ENCODE results near the gene OR56B4. TPM values are rescaled to one million over a fixed set of nuclear protein-coding genes. Genes with fewer than 3 reads are reported as not detected.
"Not testable (repeated sequence)": the region's sequence is repeated elsewhere in the genome, so short reads cannot be mapped to it uniquely, and the experiment has no call there.

OR56B4 gene, protein sequence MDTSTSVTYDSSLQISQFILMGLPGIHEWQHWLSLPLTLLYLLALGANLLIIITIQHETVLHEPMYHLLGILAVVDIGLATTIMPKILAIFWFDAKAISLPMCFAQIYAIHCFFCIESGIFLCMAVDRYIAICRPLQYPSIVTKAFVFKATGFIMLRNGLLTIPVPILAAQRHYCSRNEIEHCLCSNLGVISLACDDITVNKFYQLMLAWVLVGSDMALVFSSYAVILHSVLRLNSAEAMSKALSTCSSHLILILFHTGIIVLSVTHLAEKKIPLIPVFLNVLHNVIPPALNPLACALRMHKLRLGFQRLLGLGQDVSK
- under 1 TPM in 1 of 4 donors, not detected in 3; 0.31 TPM for polyA plus RNA-seq
- long read RNA-seq, donor 1, result 0 reads
- long read RNA-seq, donor 2, result 0 reads
- long read RNA-seq, donor 3, result 0 reads
- long read RNA-seq, donor 4, result 0 reads
- long read RNA-seq, donor 5, result 0 reads
- long read RNA-seq, donor 6, result 0 reads
- long read RNA-seq, donor 7, result 0 reads
- long read RNA-seq, donor 8, result 0 reads
- long read RNA-seq, donor 9, result 0 reads
- long read RNA-seq, donor 10, partial matches to known transcripts, result 0 of 2 reads
- long read RNA-seq, donor 10, other reads (novel, unspliced or antisense), result 0 of 2 reads

DNA sequence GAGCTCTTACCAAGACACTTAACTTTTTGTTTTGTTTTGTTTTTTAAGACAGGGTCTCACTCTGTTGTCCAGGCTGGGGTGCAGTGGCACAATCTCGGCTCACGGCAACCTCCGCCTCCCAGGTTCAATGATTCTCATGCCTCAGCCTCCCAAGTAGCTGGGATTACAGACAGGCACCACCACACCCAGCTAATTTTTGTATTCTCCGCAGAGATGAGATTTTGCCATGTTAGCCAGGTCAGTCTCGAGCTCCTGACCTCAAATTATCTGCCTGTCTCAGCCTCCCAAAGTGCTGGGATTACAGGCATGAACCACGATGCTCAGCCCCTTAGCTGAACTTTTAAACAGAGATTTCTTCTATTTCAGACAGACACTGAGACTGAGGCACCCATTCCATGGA, at the start of gene OR56B4:
Gene OR56B4, plus strand, starts transcription at position 301 of the 400 bp plus-strand sequence. Its CDS starts 95 bp downstream, at position 396.
- not testable (repeated sequence) for DNase-seq; H3K36me3 ChIP-seq (ENCODE audit: control insufficient read depth in 3 of 3, insufficient read depth in 2 of 3, low read depth in 1 of 3, low read length in 3 of 3); H3K27me3 ChIP-seq (ENCODE audit: control insufficient read depth in 3 of 3, insufficient read depth in 3 of 3, low read length in 3 of 3); H3K4me3 ChIP-seq (ENCODE audit: low read depth in 1 of 3, low read length in 3 of 3); H3K9me3 ChIP-seq (ENCODE audit: control insufficient read depth in 2 of 2, insufficient read depth in 1 of 2, low read depth in 1 of 2, low read length in 1 of 2); FAIRE-seq; H3K27ac ChIP-seq (ENCODE audit: low read depth in 1 of 3, low read length in 2 of 3); H3K4me1 ChIP-seq (ENCODE audit: control insufficient read depth in 3 of 3, insufficient read depth in 2 of 3, low read depth in 1 of 3, low read length in 2 of 3)
- WGBS, 3 donors, result 72 to 82% (median 76%) methylated on average over 6 of the region's 6 CpGs

DNA sequence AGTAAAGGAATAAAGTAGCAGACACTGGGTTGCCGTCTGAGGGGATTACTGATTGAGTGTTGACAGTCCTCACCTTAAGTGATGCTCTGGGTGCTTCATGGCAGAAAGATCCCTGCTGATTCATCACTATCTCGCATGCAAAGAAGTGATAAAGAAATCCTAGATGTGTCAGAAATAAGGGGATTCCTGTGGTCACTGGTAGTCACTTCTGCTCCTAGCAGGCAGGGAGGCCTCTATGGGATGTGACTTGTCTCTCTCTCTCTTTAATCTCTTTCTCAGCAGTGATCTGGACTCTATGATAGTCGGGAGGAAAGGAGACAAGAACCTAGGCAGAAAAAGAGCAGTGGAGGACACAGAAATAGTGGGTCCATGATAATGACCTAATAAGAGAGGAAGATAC, 46.0 kb upstream of the OR56B4 start:
- DNase-seq (no peak), FAIRE-seq (no peak)
- H3K9me3 ChIP-seq (ENCODE audit: control insufficient read depth in 2 of 2, insufficient read depth in 1 of 2, low read depth in 1 of 2, low read length in 1 of 2), result no peaks in the 10 kb centered on the region
- no peaks in the 10 kb centered on the region for H3K27me3 ChIP-seq (ENCODE audit: control insufficient read depth in 3 of 3, insufficient read depth in 3 of 3, low read length in 3 of 3)
- no peak overlapping the region for H3K4me3 ChIP-seq (ENCODE audit: low read depth in 1 of 3, low read length in 3 of 3)
- no peaks in the 10 kb centered on the region for H3K4me1 ChIP-seq (ENCODE audit: control insufficient read depth in 3 of 3, insufficient read depth in 2 of 3, low read depth in 1 of 3, low read length in 2 of 3)
- WGBS, 3 donors, result 37 to 60% (median 44%) methylated on average over 3 of the region's 3 CpGs
- H3K36me3 ChIP-seq (ENCODE audit: control insufficient read depth in 3 of 3, insufficient read depth in 2 of 3, low read depth in 1 of 3, low read length in 3 of 3), result no peaks in the 10 kb centered on the region
- no peak overlapping the region for H3K27ac ChIP-seq (ENCODE audit: low read depth in 1 of 3, low read length in 2 of 3)

DNA sequence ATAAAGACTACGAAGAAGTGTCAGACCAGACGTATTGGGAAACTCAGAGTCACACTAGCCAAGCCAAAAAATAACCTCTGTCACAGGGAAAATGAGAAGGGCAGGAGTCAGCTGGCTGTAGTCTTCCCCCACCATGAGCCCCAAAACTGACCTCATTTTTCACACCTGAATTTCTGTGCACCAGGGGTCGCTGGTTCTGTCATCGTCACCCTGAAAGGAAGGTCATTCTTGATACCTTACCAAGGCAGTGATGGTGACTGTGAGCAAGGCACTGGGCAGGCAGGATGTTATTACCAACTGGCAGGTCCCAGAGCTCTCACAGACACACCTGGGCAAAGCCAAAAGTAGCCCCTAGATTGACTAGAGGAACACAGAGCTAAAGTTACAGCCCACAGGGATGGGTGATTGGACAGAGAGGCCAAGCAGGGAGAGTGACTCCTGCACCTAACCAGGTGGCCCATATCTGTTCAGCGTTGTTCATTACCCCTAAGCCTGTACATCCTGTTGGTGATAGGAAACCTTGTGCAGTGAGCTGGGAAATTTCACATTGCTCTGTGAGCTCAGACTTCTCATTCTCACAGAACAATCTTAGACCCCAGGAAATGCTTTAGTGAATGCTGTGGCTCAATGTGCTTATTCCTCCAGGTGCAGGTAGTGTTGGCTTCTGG, 44.7 kb upstream of the OR56B4 start:
- no peak overlapping the region for H3K4me3 ChIP-seq (ENCODE audit: low read depth in 1 of 3, low read length in 3 of 3)
- H3K9me3 ChIP-seq (ENCODE audit: control insufficient read depth in 2 of 2, insufficient read depth in 1 of 2, low read depth in 1 of 2, low read length in 1 of 2), result no peaks in the 10 kb centered on the region
- DNase-seq, result no peak
- FAIRE-seq, result no peak
- H3K27me3 ChIP-seq (ENCODE audit: control insufficient read depth in 3 of 3, insufficient read depth in 3 of 3, low read length in 3 of 3), result no peaks in the 10 kb centered on the region
- 58 to 72% (median 70%) methylated on average over 5 of the region's 5 CpGs for WGBS, 3 donors
- no peaks in the 10 kb centered on the region for H3K4me1 ChIP-seq (ENCODE audit: control insufficient read depth in 3 of 3, insufficient read depth in 2 of 3, low read depth in 1 of 3, low read length in 2 of 3)
- H3K27ac ChIP-seq (ENCODE audit: low read depth in 1 of 3, low read length in 2 of 3), result no peak overlapping the region
- H3K36me3 ChIP-seq (ENCODE audit: control insufficient read depth in 3 of 3, insufficient read depth in 2 of 3, low read depth in 1 of 3, low read length in 3 of 3), result no peaks in the 10 kb centered on the region

DNA sequence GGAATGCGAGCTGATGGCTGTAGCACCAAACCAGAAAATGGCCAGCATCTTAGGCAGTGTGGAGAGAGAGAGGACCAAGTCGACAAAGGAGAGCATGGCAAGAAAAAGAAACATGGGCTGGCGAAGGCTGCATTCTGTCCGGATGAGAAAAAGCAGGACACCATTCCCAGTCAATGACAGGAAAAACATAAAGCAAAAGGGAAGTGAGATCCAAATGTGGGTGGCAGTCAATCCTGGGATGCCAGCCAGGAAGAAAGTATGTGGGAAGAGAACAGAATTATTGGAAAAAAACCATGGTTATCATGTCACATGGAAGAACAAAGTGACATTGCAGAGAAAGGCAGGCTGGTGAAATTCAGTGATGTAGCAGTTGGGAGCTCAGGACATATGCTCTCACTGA, 40.0 kb upstream of the OR56B4 start:
- H3K36me3 ChIP-seq (ENCODE audit: control insufficient read depth in 3 of 3, insufficient read depth in 2 of 3, low read depth in 1 of 3, low read length in 3 of 3), result no peaks in the 10 kb centered on the region
- FAIRE-seq, result no peak
- H3K9me3 ChIP-seq (ENCODE audit: control insufficient read depth in 2 of 2, insufficient read depth in 1 of 2, low read depth in 1 of 2, low read length in 1 of 2), result no peaks in the 10 kb centered on the region
- no peak overlapping the region for H3K27ac ChIP-seq (ENCODE audit: low read depth in 1 of 3, low read length in 2 of 3)
- WGBS, 3 donors, result 73 to 86% (median 79%) methylated on average over 4 of the region's 4 CpGs
- no peaks in the 10 kb centered on the region for H3K27me3 ChIP-seq (ENCODE audit: control insufficient read depth in 3 of 3, insufficient read depth in 3 of 3, low read length in 3 of 3)
- DNase-seq, result no peak
- H3K4me3 ChIP-seq (ENCODE audit: low read depth in 1 of 3, low read length in 3 of 3), result no peak overlapping the region
- no peaks in the 10 kb centered on the region for H3K4me1 ChIP-seq (ENCODE audit: control insufficient read depth in 3 of 3, insufficient read depth in 2 of 3, low read depth in 1 of 3, low read length in 2 of 3)

DNA sequence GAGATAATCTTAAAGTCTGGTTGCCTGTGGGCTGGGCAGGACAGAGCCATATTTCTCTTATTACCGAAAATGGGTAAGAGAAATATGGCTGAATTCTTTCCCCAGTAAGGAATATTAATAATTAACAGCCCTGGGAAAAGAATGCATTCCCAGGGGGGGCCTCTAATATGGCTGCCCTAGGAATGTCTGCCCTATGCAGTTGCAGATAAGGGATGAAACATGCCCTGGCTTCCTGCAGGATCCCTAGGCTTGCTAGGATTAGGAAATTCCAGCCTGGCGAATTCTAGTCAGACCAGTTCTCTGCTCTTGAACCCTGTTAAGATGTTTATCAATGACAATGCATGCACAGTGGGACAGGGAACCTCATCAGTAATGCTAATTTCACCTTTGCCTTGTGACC, 31.0 kb upstream of the OR56B4 start:
- FAIRE-seq; H3K4me1 ChIP-seq (ENCODE audit: control insufficient read depth in 3 of 3, insufficient read depth in 2 of 3, low read depth in 1 of 3, low read length in 2 of 3); H3K27ac ChIP-seq (ENCODE audit: low read depth in 1 of 3, low read length in 2 of 3); H3K27me3 ChIP-seq (ENCODE audit: control insufficient read depth in 3 of 3, insufficient read depth in 3 of 3, low read length in 3 of 3); H3K4me3 ChIP-seq (ENCODE audit: low read depth in 1 of 3, low read length in 3 of 3); H3K36me3 ChIP-seq (ENCODE audit: control insufficient read depth in 3 of 3, insufficient read depth in 2 of 3, low read depth in 1 of 3, low read length in 3 of 3); DNase-seq: not testable (repeated sequence)
- 64 to 74% (median 70%) methylated on average over 2 of the region's 2 CpGs for WGBS, 3 donors
- peaks cover 0 to 11% of the 10 kb centered on the region in 2 donors for H3K9me3 ChIP-seq (ENCODE audit: control insufficient read depth in 2 of 2, insufficient read depth in 1 of 2, low read depth in 1 of 2, low read length in 1 of 2)

DNA sequence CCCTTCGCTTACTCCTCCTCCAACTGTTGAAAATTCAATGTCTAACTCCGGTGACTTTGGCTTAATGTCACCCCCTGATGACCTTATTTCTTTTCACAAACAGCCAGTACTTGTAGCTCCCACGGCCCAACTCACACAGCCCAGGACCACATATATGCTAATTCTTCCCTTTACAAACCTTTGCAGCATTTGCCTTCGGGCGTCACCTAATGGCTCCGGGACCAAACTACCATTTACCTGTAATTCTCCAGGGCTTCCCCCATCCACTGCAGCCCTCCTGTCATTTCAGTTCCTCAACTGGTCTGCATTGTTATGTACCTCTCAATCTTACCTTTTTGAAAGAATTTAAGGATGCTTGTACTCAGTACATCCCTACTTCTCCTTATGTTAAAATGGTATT, 29.8 kb upstream of the OR56B4 start:
- 87 to 92% (median 90%) methylated on average over 6 of the region's 6 CpGs for WGBS, 3 donors
- Histone ChIP-seq H3K4me3 (ENCODE audit: low read depth in 1 of 3, low read length in 3 of 3) (no peak overlapping the region), H3K27ac (ENCODE audit: low read depth in 1 of 3, low read length in 2 of 3) (no peak overlapping the region), H3K27me3 (ENCODE audit: control insufficient read depth in 3 of 3, insufficient read depth in 3 of 3, low read length in 3 of 3) (peaks cover 0 to 3% (median 0%) of the 10 kb centered on the region in 3 donors), H3K9me3 (ENCODE audit: control insufficient read depth in 2 of 2, insufficient read depth in 1 of 2, low read depth in 1 of 2, low read length in 1 of 2) (peaks cover 0 to 11% of the 10 kb centered on the region in 2 donors), H3K36me3 (ENCODE audit: control insufficient read depth in 3 of 3, insufficient read depth in 2 of 3, low read depth in 1 of 3, low read length in 3 of 3) (no peaks in the 10 kb centered on the region), H3K4me1 (ENCODE audit: control insufficient read depth in 3 of 3, insufficient read depth in 2 of 3, low read depth in 1 of 3, low read length in 2 of 3) (no peaks in the 10 kb centered on the region)
- FAIRE-seq, result no peak
- DNase-seq, result no peak

DNA sequence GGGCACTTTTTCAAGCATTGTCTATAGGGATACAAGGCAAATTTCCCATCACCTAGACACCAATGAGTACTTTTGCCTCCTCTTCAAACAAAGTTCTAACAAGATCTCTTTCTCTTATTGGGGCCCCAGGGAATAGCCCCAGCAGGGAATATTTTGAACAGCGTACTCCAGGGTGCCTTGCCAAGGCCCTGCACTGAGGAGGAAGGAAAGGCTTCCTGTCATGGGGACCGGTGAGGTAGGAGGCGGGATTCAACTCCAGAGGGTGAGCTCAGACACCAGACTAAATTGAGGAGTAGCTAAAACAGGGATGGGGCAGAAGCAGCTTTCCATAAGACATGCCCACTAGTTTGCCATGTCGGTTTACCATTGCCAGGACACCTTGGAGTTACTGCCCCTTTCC, 28.0 kb upstream of the OR56B4 start:
- DNase-seq, result no peak
- no peaks in the 10 kb centered on the region for H3K36me3 ChIP-seq (ENCODE audit: control insufficient read depth in 3 of 3, insufficient read depth in 2 of 3, low read depth in 1 of 3, low read length in 3 of 3)
- H3K4me3 ChIP-seq (ENCODE audit: low read depth in 1 of 3, low read length in 3 of 3), result no peak overlapping the region
- WGBS, 3 donors, result 67 to 71% (median 69%) methylated on average over 4 of the region's 4 CpGs
- H3K4me1 ChIP-seq (ENCODE audit: control insufficient read depth in 3 of 3, insufficient read depth in 2 of 3, low read depth in 1 of 3, low read length in 2 of 3), result no peaks in the 10 kb centered on the region
- H3K27ac ChIP-seq (ENCODE audit: low read depth in 1 of 3, low read length in 2 of 3), result no peak overlapping the region
- FAIRE-seq, result no peak
- H3K9me3 ChIP-seq (ENCODE audit: control insufficient read depth in 2 of 2, insufficient read depth in 1 of 2, low read depth in 1 of 2, low read length in 1 of 2), result peaks cover 0 to 14% of the 10 kb centered on the region in 2 donors
- peaks cover 0 to 3% (median 0%) of the 10 kb centered on the region in 3 donors for H3K27me3 ChIP-seq (ENCODE audit: control insufficient read depth in 3 of 3, insufficient read depth in 3 of 3, low read length in 3 of 3)

DNA sequence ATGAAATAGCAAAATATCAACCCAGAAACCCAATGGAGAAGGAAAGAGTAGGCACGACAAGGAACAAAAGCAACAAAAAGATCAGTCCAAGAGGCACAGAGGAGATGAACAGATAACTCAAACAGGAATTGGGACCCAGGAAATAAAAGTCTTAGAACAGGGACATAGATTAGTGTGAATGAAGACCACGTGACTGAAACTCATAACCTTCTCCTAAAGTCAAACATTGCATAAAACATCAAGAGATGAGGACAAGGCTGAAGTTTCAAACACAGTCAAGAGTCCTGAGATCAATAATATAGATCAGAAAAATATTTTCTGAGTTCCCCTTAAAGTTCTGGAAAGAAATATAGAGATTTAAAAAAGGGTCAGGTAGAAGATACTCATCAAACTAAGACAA, 24.4 kb upstream of the OR56B4 start:
- H3K27me3 ChIP-seq (ENCODE audit: control insufficient read depth in 3 of 3, insufficient read depth in 3 of 3, low read length in 3 of 3), result no peaks in the 10 kb centered on the region
- no peaks in the 10 kb centered on the region for H3K36me3 ChIP-seq (ENCODE audit: control insufficient read depth in 3 of 3, insufficient read depth in 2 of 3, low read depth in 1 of 3, low read length in 3 of 3)
- no peaks in the 10 kb centered on the region for H3K4me1 ChIP-seq (ENCODE audit: control insufficient read depth in 3 of 3, insufficient read depth in 2 of 3, low read depth in 1 of 3, low read length in 2 of 3)
- no peak overlapping the region for H3K27ac ChIP-seq (ENCODE audit: low read depth in 1 of 3, low read length in 2 of 3)
- no peak overlapping the region for H3K4me3 ChIP-seq (ENCODE audit: low read depth in 1 of 3, low read length in 3 of 3)
- WGBS, 3 donors, result 69 to 81% (median 69%) methylated on average over 2 of the region's 2 CpGs
- FAIRE-seq, result no peak
- DNase-seq, result no peak
- peaks cover 0 to 14% of the 10 kb centered on the region in 2 donors for H3K9me3 ChIP-seq (ENCODE audit: control insufficient read depth in 2 of 2, insufficient read depth in 1 of 2, low read depth in 1 of 2, low read length in 1 of 2)
